Tibial artery (tissue), 4 donors: ENCODE data around the gene LRRC32.

Experiments
- DNase-seq, 2 donors: peaks; one replicate each; pipeline ENCODE4 v3.0.0-alpha.2; 2019
- H3K27ac ChIP-seq, 2 donors: fragments of 200-600 bp; sonication (generic) in 1 of 2; 1 replicate in 1 of 2; 2 replicates in 1 of 2; pipeline ENCODE4 v1.5.1; 2018 to 2019; ENCODE audit warnings: mild to moderate bottlenecking in 1 of 2
- H3K27me3 ChIP-seq, 2 donors: fragments of 200-600 bp; sonication (generic) in 1 of 2; one replicate each; pipeline versions ENCODE4 v1.5.1 to v1.6.0; 2016 to 2019
- H3K36me3 ChIP-seq, 3 donors: fragments of 200-600 bp; sonication (generic) in 2 of 3; one replicate each; pipeline ENCODE4 v1.5.1; 2016 to 2019; ENCODE audit warnings: mild to moderate bottlenecking in 2 of 3
- H3K4me1 ChIP-seq, 4 donors: fragments of 200-600 bp; sonication (generic) in 2 of 4; 1 replicate in 3 of 4; 2 replicates in 1 of 4; pipeline ENCODE4 v1.5.1; 2016 to 2019
- H3K4me3 ChIP-seq, 2 donors: fragments of 200-600 bp; sonication (generic) in 1 of 2; 1 replicate in 1 of 2; 2 replicates in 1 of 2; pipeline ENCODE4 v1.5.1; 2018 to 2019; ENCODE audit warnings: mild to moderate bottlenecking in 2 of 2
- H3K9me3 ChIP-seq, 3 donors: fragments of 200-600 bp; sonication (generic) in 1 of 3; one replicate each; pipeline ENCODE4 v1.5.1; 2016 to 2019
- intact Hi-C: fragments of 100-400 bp; cut with DNase I; formaldehyde crosslinking; loops from one replicate; pipeline ENCODE4 v1.15.0; 2023; ENCODE audit warnings: low total_unique reads
- TF ChIP-seq, protein P1 (sequence below), 2 experiments: fragments of 200-600 bp in 1 of 2; fragments of 450-650 bp in 1 of 2; IDR thresholded peaks; one replicate each; pipeline ENCODE4 v1.5.1; 2017 to 2019; ENCODE audit warnings: antibody characterized with exemption in 2 of 2, mild to moderate bottlenecking in 1 of 2, moderate library complexity in 1 of 2

LRRC32 gene

DNA sequence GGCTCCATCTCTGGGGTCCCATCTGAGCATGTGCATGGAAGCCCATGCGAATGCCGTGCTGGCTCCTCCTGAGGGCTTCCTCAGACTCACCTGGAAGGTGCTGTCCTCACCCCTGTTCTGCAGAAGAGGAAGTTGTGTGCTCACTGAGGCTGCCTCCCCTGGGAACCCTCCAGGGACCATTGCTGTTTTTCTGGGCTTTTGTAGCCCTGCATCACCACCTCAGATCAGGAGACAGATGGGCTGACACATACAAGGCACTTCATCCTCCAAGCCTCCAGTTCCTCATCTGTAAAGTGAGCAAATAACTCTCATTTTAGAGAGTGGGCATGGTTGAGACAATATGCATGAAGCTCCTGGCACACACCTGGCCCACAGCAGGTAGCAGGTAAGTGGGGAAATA, 12.1 kb upstream of the LRRC32 start:
- Histone ChIP-seq H3K4me3 (no peak overlapping the region), H3K4me1 (peaks cover 0 to 7% (median 3%) of the 10 kb centered on the region in 4 donors), H3K27ac (no peak overlapping the region), H3K9me3 (no peaks in the 10 kb centered on the region), H3K27me3 (no peaks in the 10 kb centered on the region), H3K36me3 (no peaks in the 10 kb centered on the region)
- TF ChIP-seq, protein P1, sequence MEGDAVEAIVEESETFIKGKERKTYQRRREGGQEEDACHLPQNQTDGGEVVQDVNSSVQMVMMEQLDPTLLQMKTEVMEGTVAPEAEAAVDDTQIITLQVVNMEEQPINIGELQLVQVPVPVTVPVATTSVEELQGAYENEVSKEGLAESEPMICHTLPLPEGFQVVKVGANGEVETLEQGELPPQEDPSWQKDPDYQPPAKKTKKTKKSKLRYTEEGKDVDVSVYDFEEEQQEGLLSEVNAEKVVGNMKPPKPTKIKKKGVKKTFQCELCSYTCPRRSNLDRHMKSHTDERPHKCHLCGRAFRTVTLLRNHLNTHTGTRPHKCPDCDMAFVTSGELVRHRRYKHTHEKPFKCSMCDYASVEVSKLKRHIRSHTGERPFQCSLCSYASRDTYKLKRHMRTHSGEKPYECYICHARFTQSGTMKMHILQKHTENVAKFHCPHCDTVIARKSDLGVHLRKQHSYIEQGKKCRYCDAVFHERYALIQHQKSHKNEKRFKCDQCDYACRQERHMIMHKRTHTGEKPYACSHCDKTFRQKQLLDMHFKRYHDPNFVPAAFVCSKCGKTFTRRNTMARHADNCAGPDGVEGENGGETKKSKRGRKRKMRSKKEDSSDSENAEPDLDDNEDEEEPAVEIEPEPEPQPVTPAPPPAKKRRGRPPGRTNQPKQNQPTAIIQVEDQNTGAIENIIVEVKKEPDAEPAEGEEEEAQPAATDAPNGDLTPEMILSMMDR (IDR thresholded peaks at IDR 0.05) = no peak
- no peak for DNase-seq
- intact Hi-C loops = no loop called here

DNA sequence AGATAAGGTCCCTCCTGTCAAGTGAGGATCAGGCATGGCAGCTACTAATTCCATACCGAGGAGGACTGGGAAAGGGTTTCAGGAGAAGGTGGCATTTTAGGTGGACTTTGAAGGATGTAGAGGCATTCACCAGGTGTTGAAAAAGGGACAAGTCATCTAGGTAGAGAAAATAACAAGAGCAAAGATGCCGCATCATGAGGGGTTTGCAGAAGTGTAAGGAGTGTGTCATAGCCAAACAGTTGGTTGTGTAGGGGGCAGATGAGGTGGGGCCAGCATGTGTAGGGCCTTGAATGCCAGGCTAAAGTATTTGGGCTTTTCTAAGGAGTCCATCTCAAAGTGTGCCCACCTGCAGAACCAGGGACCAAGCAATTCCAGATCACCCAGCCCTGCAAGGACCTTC, 11.6 kb upstream of the LRRC32 start:
- no peak for DNase-seq
- no peaks in the 10 kb centered on the region for H3K36me3 ChIP-seq
- TF ChIP-seq, protein P1 (IDR thresholded peaks at IDR 0.05) = no peak
- H3K4me3 ChIP-seq = no peak overlapping the region
- H3K27me3 ChIP-seq = no peaks in the 10 kb centered on the region
- H3K4me1 ChIP-seq = peaks cover 0 to 7% (median 3%) of the 10 kb centered on the region in 4 donors
- intact Hi-C loops = no loop called here
- no peaks in the 10 kb centered on the region for H3K9me3 ChIP-seq
- no peak overlapping the region for H3K27ac ChIP-seq

DNA sequence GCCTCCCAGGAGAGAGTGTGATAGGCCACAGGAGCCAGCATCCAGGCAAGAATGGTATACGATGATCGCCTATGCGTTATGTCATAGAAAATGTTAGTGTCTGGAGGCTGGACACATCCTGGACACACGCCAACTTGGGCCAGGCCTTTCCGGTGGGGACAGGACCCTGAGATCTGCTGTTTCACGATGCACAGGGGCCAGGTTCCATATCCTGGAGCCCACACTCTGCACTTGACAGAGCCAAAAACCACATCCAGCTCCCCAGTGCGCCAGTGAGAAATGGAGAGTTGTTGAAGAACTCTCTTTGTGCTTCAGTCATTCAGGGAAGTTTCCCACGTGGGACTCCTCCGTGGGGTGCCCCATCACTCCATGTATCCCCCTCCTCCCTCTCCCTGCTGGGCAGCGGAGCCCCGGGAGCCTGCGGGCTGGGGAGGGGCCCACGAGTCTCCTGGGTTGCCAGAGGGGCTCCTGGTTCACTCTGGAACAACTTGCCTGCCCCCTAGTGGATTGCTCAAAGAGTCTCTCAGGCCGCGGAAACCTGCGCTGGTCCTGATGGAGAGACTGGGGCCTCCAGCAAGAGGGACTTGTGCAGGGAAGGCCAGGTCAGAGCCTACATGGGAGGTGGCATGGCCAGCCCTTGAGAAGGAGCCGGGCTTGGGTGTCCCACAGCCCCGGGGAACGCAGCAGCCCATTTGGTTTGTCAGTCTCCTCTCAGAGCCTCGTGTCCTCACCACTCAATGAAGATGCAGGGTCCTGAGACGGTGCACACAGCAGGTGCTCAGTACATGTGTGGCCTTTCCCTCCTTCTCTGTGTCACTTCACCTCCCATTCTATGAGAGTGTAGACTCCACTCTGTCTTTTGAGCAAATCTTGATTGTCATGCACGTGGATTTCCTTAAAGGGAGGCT, 10.2 kb upstream of the LRRC32 start:
- TF ChIP-seq, protein P1 (IDR thresholded peaks at IDR 0.05) = peak; percentile 85 to 91
- peak overlapping the region in 1 of 2 donors; percentile 21 for H3K27ac ChIP-seq
- peak; percentile 68 to 83 for DNase-seq
- no peaks in the 10 kb centered on the region for H3K9me3 ChIP-seq
- H3K4me3 ChIP-seq = no peak overlapping the region
- no peaks in the 10 kb centered on the region for H3K27me3 ChIP-seq
- H3K36me3 ChIP-seq = no peaks in the 10 kb centered on the region
- intact Hi-C loops = no loop called here
- peaks cover 0 to 7% (median 3%) of the 10 kb centered on the region in 4 donors for H3K4me1 ChIP-seq

DNA sequence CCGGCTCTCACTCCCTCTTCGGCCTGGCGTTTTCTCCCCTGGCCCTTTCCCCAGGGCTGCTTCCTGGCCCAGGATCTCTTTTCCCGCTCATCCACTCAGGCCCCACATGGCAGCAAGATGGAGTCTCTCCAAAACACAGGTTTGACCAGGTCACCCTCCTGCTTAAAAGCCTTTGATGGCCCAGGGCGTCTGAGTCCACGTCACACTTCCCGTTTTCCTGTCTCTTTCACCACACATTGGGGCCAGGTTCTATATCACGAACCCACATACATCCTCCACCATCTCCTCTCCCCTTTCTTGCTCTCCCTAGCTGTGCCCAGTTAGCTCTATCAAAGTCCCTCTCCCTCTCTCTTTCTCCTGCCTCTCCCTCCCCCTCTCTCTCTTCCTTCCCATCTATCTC, 7.8 kb upstream of the LRRC32 start:
- Histone ChIP-seq H3K36me3 (no peaks in the 10 kb centered on the region), H3K4me1 (peaks cover 0 to 7% (median 3%) of the 10 kb centered on the region in 4 donors), H3K27ac (no peak overlapping the region), H3K4me3 (no peak overlapping the region), H3K9me3 (no peaks in the 10 kb centered on the region), H3K27me3 (no peaks in the 10 kb centered on the region)
- TF ChIP-seq, protein P1 (IDR thresholded peaks at IDR 0.05) = no peak
- no peak for DNase-seq
- intact Hi-C loops = loop anchor here (5.0 kb wide), 1 partner anchor 81 kb away; no protein-coding TSS in a partner anchor

DNA sequence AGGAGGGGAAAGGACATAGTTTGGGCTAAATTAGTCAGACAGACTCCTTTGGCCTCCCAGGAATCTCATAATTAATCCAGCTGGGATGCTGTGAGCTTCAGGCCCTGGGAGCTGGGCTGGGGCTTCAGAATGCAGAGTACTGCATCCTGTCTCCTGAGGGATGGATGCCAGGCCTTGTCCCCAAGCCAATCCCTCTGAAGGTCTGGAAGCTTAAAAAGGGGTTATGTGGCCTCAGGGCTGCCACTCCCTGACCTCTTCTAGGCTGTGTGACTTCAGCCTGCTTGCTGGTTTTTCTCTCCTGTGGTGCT, 6.9 kb upstream of the LRRC32 start:
- DNase-seq = no peak
- no peak overlapping the region for H3K27ac ChIP-seq
- TF ChIP-seq, protein P1 (IDR thresholded peaks at IDR 0.05) = no peak
- no peaks in the 10 kb centered on the region for H3K27me3 ChIP-seq
- H3K4me3 ChIP-seq = no peak overlapping the region
- intact Hi-C loops = loop anchor here (5.0 kb wide), 1 partner anchor 80 kb away; no protein-coding TSS in a partner anchor
- peaks cover 0 to 14% (median 9%) of the 10 kb centered on the region in 4 donors for H3K4me1 ChIP-seq
- H3K9me3 ChIP-seq = no peaks in the 10 kb centered on the region
- no peaks in the 10 kb centered on the region for H3K36me3 ChIP-seq
